Karpas-422 (cell line): Measurements from ENCODE around the gene TM9SF2. TPM values are rescaled to one million over a fixed set of nuclear protein-coding genes. Genes with fewer than 3 reads are reported as not detected.
A peak's percentile ranks its signal among the peaks of the same experiment; 100 is the strongest.
"Not testable (repeated sequence)": the region's sequence is repeated elsewhere in the genome, so short reads cannot be mapped to it uniquely, and the experiment has no call there.

ENCODE experiments used
- DNase-seq: peaks from one replicate; pipeline ENCODE4 v3.0.0-alpha.2; 2015
- H2AFZ ChIP-seq: fragments of 200-600 bp; sonication (generic); 2 replicates; pipeline ENCODE4 v1.6.1; 2014; ENCODE audit warnings: antibody characterized with exemption, low read length, mixed read lengths
- H3K27ac ChIP-seq: fragments of 200-600 bp; sonication (generic); 2 replicates; pipeline ENCODE4 v1.5.1; 2014; ENCODE audit warnings: mild to moderate bottlenecking, low read length, moderate library complexity
- H3K27me3 ChIP-seq: fragments of 200-600 bp; sonication (generic); 2 replicates; pipeline ENCODE4 v1.6.1; 2014; ENCODE audit warnings: low read length, mixed read lengths
- H3K36me3 ChIP-seq: fragments of 200-600 bp; sonication (generic); 2 replicates; pipeline ENCODE4 v1.6.1; 2014; ENCODE audit warnings: low read length, mixed read lengths; ENCODE audit not compliant: insufficient read depth
- H3K4me1 ChIP-seq: fragments of 200-600 bp; sonication (generic); 2 replicates; pipeline ENCODE4 v1.6.1; 2014; ENCODE audit warnings: mild to moderate bottlenecking, low read length, mixed read lengths
- H3K4me2 ChIP-seq: fragments of 200-600 bp; sonication (generic); 2 replicates; pipeline ENCODE4 v1.6.1; 2014; ENCODE audit warnings: low read length, low read depth, mild to moderate bottlenecking; ENCODE audit not compliant: poor library complexity, severe bottlenecking
- H3K4me3 ChIP-seq: fragments of 200-600 bp; sonication (generic); 2 replicates; pipeline ENCODE4 v1.5.1; 2014; ENCODE audit warnings: mild to moderate bottlenecking, antibody characterized with exemption, low read length, mixed read lengths
- H3K79me2 ChIP-seq: fragments of 200-600 bp; sonication (generic); 2 replicates; pipeline ENCODE4 v1.6.1; 2014; ENCODE audit warnings: mild to moderate bottlenecking, low read length, mixed read lengths
- H3K9ac ChIP-seq: fragments of 200-600 bp; sonication (generic); 2 replicates; pipeline ENCODE4 v1.6.0; 2014; ENCODE audit warnings: low read length
- H3K9me2 ChIP-seq: fragments of 200-600 bp; sonication (generic), shearing (Covaris generic); replicated peaks from 2 replicates; pipeline ENCODE4 v1.6.0; 2014; ENCODE audit warnings: mild to moderate bottlenecking, low read length, moderate library complexity; ENCODE audit not compliant: insufficient read depth
- H3K9me3 ChIP-seq: fragments of 300-700, 200-600 bp; sonication (generic); 2 replicates; pipeline ENCODE4 v1.6.1; 2014; ENCODE audit warnings: low read length, mixed read lengths
- H4K20me1 ChIP-seq: fragments of 200-600 bp; sonication (generic); 2 replicates; pipeline ENCODE4 v1.6.1; 2014; ENCODE audit warnings: mild to moderate bottlenecking, antibody characterized with exemption, low read length, low read depth; ENCODE audit not compliant: insufficient read depth
- total RNA-seq: library from RNA; depleted of rRNA; stranded (reverse); fragments of >200 nt; shearing (Covaris generic); gene quantifications from 2 replicates; pipeline ENCODE4 v1.2.3, GENCODE V29; 2014; ENCODE audit warnings: low replicate concordance

Gene TM9SF2
- total RNA-seq, 1 experiment from 2014 or later: 134 TPM

- no peaks in the 10 kb centered on the region for H3K9me3 ChIP-seq
- no peaks in the 10 kb centered on the region for H3K79me2 ChIP-seq
- H3K9me2 ChIP-seq: no peaks in the 10 kb centered on the region
- peaks cover 45% of the 10 kb centered on the region for H3K36me3 ChIP-seq
- H3K27ac ChIP-seq: no peak overlapping the region
- no peaks in the 10 kb centered on the region for H3K4me1 ChIP-seq
- H3K9ac ChIP-seq: no peak overlapping the region
- H3K27me3 ChIP-seq: no peaks in the 10 kb centered on the region
- H3K4me3 ChIP-seq: no peak overlapping the region
- H2AFZ ChIP-seq: no peak overlapping the region
- no peak for DNase-seq
- H3K4me2 ChIP-seq: no peak overlapping the region
- H4K20me1 ChIP-seq: no peaks in the 10 kb centered on the region
These were observed 63.1 kb downstream of the TM9SF2 start for GRCh38 chr13:99564386-99564785.

GRCh38 chr13:99565478-99566124 lies 64.3 kb downstream of the TM9SF2 start:
- no peak overlapping the region for H2AFZ ChIP-seq
- no peaks in the 10 kb centered on the region for H3K79me2 ChIP-seq
- no peak overlapping the region for H3K27ac ChIP-seq
- no peak for DNase-seq
- H3K27me3 ChIP-seq: no peaks in the 10 kb centered on the region
- no peak overlapping the region for H3K4me2 ChIP-seq
- peaks cover 37% of the 10 kb centered on the region for H3K36me3 ChIP-seq
- no peaks in the 10 kb centered on the region for H3K4me1 ChIP-seq
- no peaks in the 10 kb centered on the region for H3K9me2 ChIP-seq
- no peaks in the 10 kb centered on the region for H3K9me3 ChIP-seq
- H3K4me3 ChIP-seq: no peak overlapping the region
- H3K9ac ChIP-seq: no peak overlapping the region
- no peaks in the 10 kb centered on the region for H4K20me1 ChIP-seq

GRCh38 chr13:99566125-99567083 lies 65.1 kb downstream of the TM9SF2 start:
- H3K36me3 ChIP-seq: peaks cover 31% of the 10 kb centered on the region
- H3K79me2 ChIP-seq: no peaks in the 10 kb centered on the region
- H3K27ac ChIP-seq: no peak overlapping the region
- no peak overlapping the region for H3K4me2 ChIP-seq
- H4K20me1 ChIP-seq: no peaks in the 10 kb centered on the region
- H3K4me1 ChIP-seq: no peaks in the 10 kb centered on the region
- H3K27me3 ChIP-seq: no peaks in the 10 kb centered on the region
- H3K9me3 ChIP-seq: no peaks in the 10 kb centered on the region
- H2AFZ ChIP-seq: no peak overlapping the region
- DNase-seq: no peak
- H3K9ac ChIP-seq: no peak overlapping the region
- H3K4me3 ChIP-seq: no peak overlapping the region
- H3K9me2 ChIP-seq: no peaks in the 10 kb centered on the region

- not testable (repeated sequence) for H3K27ac ChIP-seq, H4K20me1 ChIP-seq, H3K27me3 ChIP-seq, H3K4me1 ChIP-seq, H3K4me2 ChIP-seq, H3K9ac ChIP-seq, DNase-seq, H2AFZ ChIP-seq, H3K79me2 ChIP-seq, H3K9me2 ChIP-seq, H3K9me3 ChIP-seq, H3K4me3 ChIP-seq, H3K36me3 ChIP-seq
These were observed 67.6 kb downstream of the TM9SF2 start for GRCh38 chr13:99568901-99569300.

- Histone ChIP-seq H3K9me3 (no peaks in the 10 kb centered on the region), H3K27ac (no peak overlapping the region), H3K4me3 (no peak overlapping the region), H3K9me2 (no peaks in the 10 kb centered on the region), H2AFZ (no peak overlapping the region), H3K4me1 (peaks cover 3% of the 10 kb centered on the region; the same call in 1 of the 2 replicates), H3K9ac (no peak overlapping the region), H3K4me2 (no peak overlapping the region), H3K79me2 (no peaks in the 10 kb centered on the region), H3K27me3 (no peaks in the 10 kb centered on the region), H4K20me1 (no peaks in the 10 kb centered on the region), H3K36me3 (no peaks in the 10 kb centered on the region)
- no peak for DNase-seq
These were observed 70.9 kb downstream of the TM9SF2 start for GRCh38 chr13:99572131-99572530.

- H3K4me2 ChIP-seq: no peak overlapping the region
- DNase-seq: no peak
- no peaks in the 10 kb centered on the region for H3K9me2 ChIP-seq
- H3K36me3 ChIP-seq: no peaks in the 10 kb centered on the region
- H3K9me3 ChIP-seq: no peaks in the 10 kb centered on the region
- H3K4me3 ChIP-seq: no peak overlapping the region
- H3K27ac ChIP-seq: no peak overlapping the region
- H3K4me1 ChIP-seq: peaks cover 3% of the 10 kb centered on the region; the same call in 1 of the 2 replicates
- H4K20me1 ChIP-seq: no peaks in the 10 kb centered on the region
- no peaks in the 10 kb centered on the region for H3K27me3 ChIP-seq
- no peaks in the 10 kb centered on the region for H3K79me2 ChIP-seq
- no peak overlapping the region for H2AFZ ChIP-seq
- no peak overlapping the region for H3K9ac ChIP-seq
These were observed 71.6 kb downstream of the TM9SF2 start for GRCh38 chr13:99572921-99573320.

- no peaks in the 10 kb centered on the region for H3K79me2 ChIP-seq
- H3K9me2 ChIP-seq: no peaks in the 10 kb centered on the region
- H3K9ac ChIP-seq: no peak overlapping the region
- H3K36me3 ChIP-seq: no peaks in the 10 kb centered on the region
- H3K4me2 ChIP-seq: peak overlapping the region; percentile 5
- no peak for DNase-seq
- H3K9me3 ChIP-seq: no peaks in the 10 kb centered on the region
- no peak overlapping the region for H2AFZ ChIP-seq
- H3K27me3 ChIP-seq: no peaks in the 10 kb centered on the region
- no peaks in the 10 kb centered on the region for H4K20me1 ChIP-seq
- no peak overlapping the region for H3K27ac ChIP-seq
- peaks cover 3% of the 10 kb centered on the region; the same call in 1 of the 2 replicates for H3K4me1 ChIP-seq
- no peak overlapping the region for H3K4me3 ChIP-seq
These were observed 74.3 kb downstream of the TM9SF2 start for GRCh38 chr13:99575376-99576120.
